Panc1 (cell line): ENCODE results near the gene ESR2. TPM values are rescaled to one million over a fixed set of nuclear protein-coding genes. Genes with fewer than 3 reads are reported as not detected.

Source experiments
- ATAC-seq: fragments of 200-7000 bp; cut with Tn5 transposase; 2 replicates; pipeline ENCODE4 v1.9.1; 2020; ENCODE audit warnings: mild to moderate bottlenecking, moderate library complexity
- BruUV-seq: library from RNA; stranded (reverse); fragments of 400-500 nt; replicated peaks from 2 replicates; lab custom pipeline; 2021; lab: Mats Ljungman, UMichigan
- CTCF ChIA-PET: fragments of 300-600 bp; sonication (Branson Sonifier 250); formaldehyde crosslinking; loops from one replicate; lab custom pipeline; 2022; ENCODE audit warnings: antibody characterized with exemption; lab: Charles Lee
- POLR2A ChIA-PET: fragments of 300-600 bp; sonication (Branson Sonifier 250); formaldehyde crosslinking; loops from one replicate; lab custom pipeline; 2022; ENCODE audit warnings: antibody characterized with exemption; lab: Charles Lee
- DNase-seq: peaks from one replicate; pipeline ENCODE4 v3.0.0-alpha.2; 2010; ENCODE audit warnings: low read depth, low spot score
- H3K27ac ChIP-seq: 2 replicates; pipeline ENCODE4 v1.5.1; 2011; ENCODE audit warnings: mild to moderate bottlenecking, low read length, inconsistent platforms
- H3K27me3 ChIP-seq: fragments of 200-500 bp; sonication (Bioruptor generic); 2 replicates; pipeline ENCODE4 v1.6.0; 2014; ENCODE audit warnings: low read length, inconsistent platforms; ENCODE audit not compliant: control insufficient read depth, insufficient read depth
- H3K36me3 ChIP-seq: fragments of 200-500 bp; sonication (Bioruptor generic); 2 replicates; pipeline ENCODE4 v1.5.1; 2014; ENCODE audit warnings: inconsistent platforms, mild to moderate bottlenecking, low read length, moderate library complexity; ENCODE audit not compliant: control insufficient read depth, insufficient read depth
- H3K4me1 ChIP-seq: 2 replicates; pipeline ENCODE4 v1.5.1; 2011; ENCODE audit warnings: inconsistent platforms, mild to moderate bottlenecking, low read length, moderate library complexity; ENCODE audit not compliant: control insufficient read depth, insufficient read depth
- H3K4me3 ChIP-seq, 2 experiments: 2 replicates each; pipeline ENCODE4 v1.5.1; 2011 to 2012; ENCODE audit warnings: low read depth in 2 of 2, low read length in 2 of 2, mild to moderate bottlenecking in 2 of 2, inconsistent platforms in 1 of 2, moderate library complexity in 1 of 2
- H3K9me3 ChIP-seq: fragments of 200-500 bp; sonication (Bioruptor generic); 2 replicates; pipeline ENCODE4 v1.5.1; 2014; ENCODE audit warnings: low read depth, mild to moderate bottlenecking, inconsistent platforms, low read length, moderate library complexity; ENCODE audit not compliant: control insufficient read depth, insufficient read depth
- POLR2AphosphoS5 ChIP-seq: IDR thresholded peaks from 2 replicates; pipeline ENCODE4 v1.6.1; 2012; ENCODE audit warnings: mild to moderate bottlenecking, low read depth, low read length, moderate library complexity
- SIN3A ChIP-seq: IDR thresholded peaks from 2 replicates; pipeline ENCODE4 v1.6.1; 2012; ENCODE audit warnings: low read depth, mild to moderate bottlenecking, low read length, moderate library complexity, borderline replicate concordance; ENCODE audit not compliant: insufficient read depth
- TCF7L2 ChIP-seq: IDR thresholded peaks from 2 replicates; pipeline ENCODE4 v1.6.1; 2011; ENCODE audit warnings: mild to moderate bottlenecking, low read depth, low read length, inconsistent platforms
- in situ Hi-C: cut with HindIII; loops from 2 replicates; pipeline ENCODE4 v1.10.0; 2016; ENCODE audit warnings: low sequenced_read_pairs, low pct_unique_long_range_greater_than_20kb
- intact Hi-C: fragments of 100-400 bp; cut with micrococcal nuclease; formaldehyde crosslinking; loops from one replicate; pipeline ENCODE4 v1.10.0; 2022; ENCODE audit not compliant: unreplicated experiment
- total RNA-seq: library from RNA; stranded (reverse); gene quantifications from one replicate; pipeline ENCODE4 v1.2.1, GENCODE V29; 2021; ENCODE audit not compliant: unreplicated experiment
- TF ChIP-seq, protein P1 (sequence below): fragments of 450-650 bp; IDR thresholded peaks from 2 replicates; pipeline ENCODE4 v1.5.1; 2017; ENCODE audit warnings: mild to moderate bottlenecking
- TF ChIP-seq, protein P2 (sequence below), 2 experiments: IDR thresholded peaks; 2 replicates each; pipeline ENCODE4 v1.6.1; 2011 to 2012; ENCODE audit warnings: low read depth in 2 of 2, control low read depth in 1 of 2, low read length in 1 of 2, mild to moderate bottlenecking in 1 of 2, moderate library complexity in 1 of 2; ENCODE audit not compliant: insufficient read depth in 1 of 2

ESR2 gene
- total RNA-seq, 1 experiment from 2014 or later: not detected

DNA sequence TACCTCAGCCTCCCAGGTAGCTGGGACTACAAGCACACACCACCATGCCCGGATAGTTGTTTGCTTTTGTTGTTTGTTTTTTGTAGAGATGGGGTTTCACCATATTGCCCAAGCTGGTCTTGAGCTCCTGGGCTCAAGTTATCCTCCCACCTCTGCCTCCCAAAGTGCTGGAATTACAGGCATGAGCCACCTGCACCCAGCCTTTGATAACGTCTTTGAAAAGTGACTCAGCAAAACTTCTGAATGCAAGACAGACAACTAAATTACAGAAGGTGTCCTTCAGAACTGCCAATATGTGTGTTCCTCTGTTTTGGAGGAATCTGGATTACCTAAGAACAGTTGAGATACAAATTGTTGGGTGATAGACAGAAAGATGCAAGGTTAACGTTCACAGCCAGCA is 99.8 kb downstream of the ESR2 start:
- TF ChIP-seq TCF7L2: no peak
- TF ChIP-seq, protein P1, sequence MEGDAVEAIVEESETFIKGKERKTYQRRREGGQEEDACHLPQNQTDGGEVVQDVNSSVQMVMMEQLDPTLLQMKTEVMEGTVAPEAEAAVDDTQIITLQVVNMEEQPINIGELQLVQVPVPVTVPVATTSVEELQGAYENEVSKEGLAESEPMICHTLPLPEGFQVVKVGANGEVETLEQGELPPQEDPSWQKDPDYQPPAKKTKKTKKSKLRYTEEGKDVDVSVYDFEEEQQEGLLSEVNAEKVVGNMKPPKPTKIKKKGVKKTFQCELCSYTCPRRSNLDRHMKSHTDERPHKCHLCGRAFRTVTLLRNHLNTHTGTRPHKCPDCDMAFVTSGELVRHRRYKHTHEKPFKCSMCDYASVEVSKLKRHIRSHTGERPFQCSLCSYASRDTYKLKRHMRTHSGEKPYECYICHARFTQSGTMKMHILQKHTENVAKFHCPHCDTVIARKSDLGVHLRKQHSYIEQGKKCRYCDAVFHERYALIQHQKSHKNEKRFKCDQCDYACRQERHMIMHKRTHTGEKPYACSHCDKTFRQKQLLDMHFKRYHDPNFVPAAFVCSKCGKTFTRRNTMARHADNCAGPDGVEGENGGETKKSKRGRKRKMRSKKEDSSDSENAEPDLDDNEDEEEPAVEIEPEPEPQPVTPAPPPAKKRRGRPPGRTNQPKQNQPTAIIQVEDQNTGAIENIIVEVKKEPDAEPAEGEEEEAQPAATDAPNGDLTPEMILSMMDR: no peak
- TF ChIP-seq SIN3A: no peak
- TF ChIP-seq, protein P2, sequence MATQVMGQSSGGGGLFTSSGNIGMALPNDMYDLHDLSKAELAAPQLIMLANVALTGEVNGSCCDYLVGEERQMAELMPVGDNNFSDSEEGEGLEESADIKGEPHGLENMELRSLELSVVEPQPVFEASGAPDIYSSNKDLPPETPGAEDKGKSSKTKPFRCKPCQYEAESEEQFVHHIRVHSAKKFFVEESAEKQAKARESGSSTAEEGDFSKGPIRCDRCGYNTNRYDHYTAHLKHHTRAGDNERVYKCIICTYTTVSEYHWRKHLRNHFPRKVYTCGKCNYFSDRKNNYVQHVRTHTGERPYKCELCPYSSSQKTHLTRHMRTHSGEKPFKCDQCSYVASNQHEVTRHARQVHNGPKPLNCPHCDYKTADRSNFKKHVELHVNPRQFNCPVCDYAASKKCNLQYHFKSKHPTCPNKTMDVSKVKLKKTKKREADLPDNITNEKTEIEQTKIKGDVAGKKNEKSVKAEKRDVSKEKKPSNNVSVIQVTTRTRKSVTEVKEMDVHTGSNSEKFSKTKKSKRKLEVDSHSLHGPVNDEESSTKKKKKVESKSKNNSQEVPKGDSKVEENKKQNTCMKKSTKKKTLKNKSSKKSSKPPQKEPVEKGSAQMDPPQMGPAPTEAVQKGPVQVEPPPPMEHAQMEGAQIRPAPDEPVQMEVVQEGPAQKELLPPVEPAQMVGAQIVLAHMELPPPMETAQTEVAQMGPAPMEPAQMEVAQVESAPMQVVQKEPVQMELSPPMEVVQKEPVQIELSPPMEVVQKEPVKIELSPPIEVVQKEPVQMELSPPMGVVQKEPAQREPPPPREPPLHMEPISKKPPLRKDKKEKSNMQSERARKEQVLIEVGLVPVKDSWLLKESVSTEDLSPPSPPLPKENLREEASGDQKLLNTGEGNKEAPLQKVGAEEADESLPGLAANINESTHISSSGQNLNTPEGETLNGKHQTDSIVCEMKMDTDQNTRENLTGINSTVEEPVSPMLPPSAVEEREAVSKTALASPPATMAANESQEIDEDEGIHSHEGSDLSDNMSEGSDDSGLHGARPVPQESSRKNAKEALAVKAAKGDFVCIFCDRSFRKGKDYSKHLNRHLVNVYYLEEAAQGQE (IDR thresholded peaks at IDR 0.05; ENCODE audit: insufficient read depth in 1 of 2, low read depth in 2 of 2, low read length in 1 of 2): no peak
- TF ChIP-seq POLR2AphosphoS5: no peak
- Histone ChIP-seq H3K4me3 (no peak overlapping the region), H3K4me1 (no peaks in the 10 kb centered on the region), H3K36me3 (no peaks in the 10 kb centered on the region), H3K27ac (no peak overlapping the region), H3K27me3 (no peaks in the 10 kb centered on the region), H3K9me3 (no peaks in the 10 kb centered on the region)
- DNase-seq (no peak), ATAC-seq (no peak)
- ChIA-PET POLR2A (no interaction called here), CTCF (no interaction called here)
- in situ Hi-C loops (no loop called here), intact Hi-C loops (no loop called here)
- BruUV-seq: no TSS peak

DNA sequence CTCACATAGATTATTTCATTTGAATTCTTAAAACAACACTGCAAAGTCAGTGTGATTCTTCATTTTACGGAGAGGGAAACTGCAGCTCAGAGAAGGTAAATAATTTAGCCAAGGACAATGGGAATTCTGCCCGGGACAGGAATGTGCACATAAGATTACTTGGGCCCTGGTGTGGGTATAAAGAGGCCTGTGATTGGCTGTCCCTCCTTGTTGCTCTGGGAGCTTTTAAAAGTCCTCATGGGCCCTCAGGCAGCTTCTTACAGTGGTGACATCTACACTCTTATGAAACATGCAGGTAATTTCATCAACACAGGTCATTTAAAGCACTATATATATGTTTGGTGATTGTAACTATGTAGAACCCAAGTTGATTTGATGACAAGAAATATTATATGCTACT is 100.3 kb downstream of the ESR2 start:
- CTCF ChIA-PET: no interaction called here
- Histone ChIP-seq H3K4me3 (no peak overlapping the region), H3K27ac (no peak overlapping the region), H3K36me3 (no peaks in the 10 kb centered on the region), H3K4me1 (no peaks in the 10 kb centered on the region), H3K9me3 (no peaks in the 10 kb centered on the region), H3K27me3 (no peaks in the 10 kb centered on the region)
- intact Hi-C loops (no loop called here), in situ Hi-C loops (no loop called here)
- no peak for TF ChIP-seq POLR2AphosphoS5
- TF ChIP-seq, protein P1: no peak
- TF ChIP-seq SIN3A: no peak
- TF ChIP-seq, protein P2 (IDR thresholded peaks at IDR 0.05; ENCODE audit: insufficient read depth in 1 of 2, low read depth in 2 of 2, low read length in 1 of 2): no peak
- TF ChIP-seq TCF7L2: no peak
- POLR2A ChIA-PET: no interaction called here
- DNase-seq: no peak
- no peak for ATAC-seq
- no TSS peak for BruUV-seq
